Peyer's patch (tissue), 4 donors: ENCODE results near the gene OPRPN. TPM values are rescaled to one million over a fixed set of nuclear protein-coding genes. Genes with fewer than 3 reads are reported as not detected.

Experiments used
- DNase-seq, 3 donors: peaks; one replicate each; pipeline ENCODE4 v3.0.0-alpha.2; 2017 to 2019
- H3K27ac ChIP-seq, 4 donors: fragments of 200-600 bp; sonication (generic); one replicate each; pipeline ENCODE4 v1.5.1; 2016 to 2019
- H3K27me3 ChIP-seq, 2 donors: fragments of 200-600 bp; sonication (generic); one replicate each; pipeline ENCODE4 v1.5.1; 2019
- H3K36me3 ChIP-seq, 3 donors: fragments of 200-600 bp; sonication (generic); one replicate each; pipeline ENCODE4 v1.5.1; 2016 to 2019
- H3K4me1 ChIP-seq, 4 donors: fragments of 200-600 bp; sonication (generic); one replicate each; pipeline ENCODE4 v1.5.1; 2016 to 2019
- H3K4me3 ChIP-seq, 4 donors: fragments of 200-600 bp; sonication (generic); 1 replicate in 3 of 4; 2 replicates in 1 of 4; pipeline ENCODE4 v1.5.1; 2016 to 2019; ENCODE audit warnings: mild to moderate bottlenecking in 1 of 4
- H3K9me3 ChIP-seq, 4 donors: fragments of 200-600 bp; sonication (generic); one replicate each; pipeline ENCODE4 v1.5.1; 2016 to 2019; ENCODE audit warnings: mild to moderate bottlenecking in 1 of 4
- POLR2A ChIP-seq, 2 donors: fragments of 450-650 bp; IDR thresholded peaks; one replicate each; pipeline ENCODE4 v1.5.1; 2017; ENCODE audit warnings: antibody characterized with exemption in 2 of 2, mild to moderate bottlenecking in 2 of 2, moderate library complexity in 2 of 2
- total RNA-seq, 4 donors: library from RNA; depleted of rRNA; stranded (reverse); fragments of >200 nt; gene quantifications; one replicate each; pipeline ENCODE4 v1.1.0, GENCODE V29; 2016
- TF ChIP-seq, protein P1 (sequence below), 6 experiments: fragments of 450-650 bp in 4 of 6; fragments of 200-600 bp in 2 of 6; sonication (generic) in 1 of 6; IDR thresholded peaks; one replicate each; pipeline ENCODE4 v1.5.1; 2017 to 2019; ENCODE audit warnings: antibody characterized with exemption in 6 of 6, mild to moderate bottlenecking in 3 of 6, moderate library complexity in 1 of 6

The OPRPN gene
- total RNA-seq, 4 donors from 2014 or later: not detected

DNA sequence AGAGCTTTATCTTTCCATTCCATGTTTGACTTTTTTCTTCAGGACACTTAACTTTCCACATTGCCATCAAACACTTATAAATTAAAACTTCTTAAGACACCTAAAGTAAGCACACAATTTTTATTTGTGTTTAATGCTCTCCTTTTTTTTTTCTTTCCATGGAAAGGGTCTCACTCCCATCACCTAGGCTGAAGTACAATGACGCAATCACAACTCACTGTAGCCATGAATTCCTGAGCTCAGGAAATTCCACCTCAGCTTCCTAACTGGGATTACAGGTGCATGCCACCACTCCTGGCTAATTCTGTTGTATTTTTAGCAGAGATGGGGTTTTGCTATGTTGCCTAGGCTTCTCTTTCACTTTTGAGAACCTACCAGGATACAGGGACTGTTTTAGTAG, 29.9 kb upstream of the OPRPN start:
- no peaks in the 10 kb centered on the region for H3K9me3 ChIP-seq
- TF ChIP-seq, protein P1, sequence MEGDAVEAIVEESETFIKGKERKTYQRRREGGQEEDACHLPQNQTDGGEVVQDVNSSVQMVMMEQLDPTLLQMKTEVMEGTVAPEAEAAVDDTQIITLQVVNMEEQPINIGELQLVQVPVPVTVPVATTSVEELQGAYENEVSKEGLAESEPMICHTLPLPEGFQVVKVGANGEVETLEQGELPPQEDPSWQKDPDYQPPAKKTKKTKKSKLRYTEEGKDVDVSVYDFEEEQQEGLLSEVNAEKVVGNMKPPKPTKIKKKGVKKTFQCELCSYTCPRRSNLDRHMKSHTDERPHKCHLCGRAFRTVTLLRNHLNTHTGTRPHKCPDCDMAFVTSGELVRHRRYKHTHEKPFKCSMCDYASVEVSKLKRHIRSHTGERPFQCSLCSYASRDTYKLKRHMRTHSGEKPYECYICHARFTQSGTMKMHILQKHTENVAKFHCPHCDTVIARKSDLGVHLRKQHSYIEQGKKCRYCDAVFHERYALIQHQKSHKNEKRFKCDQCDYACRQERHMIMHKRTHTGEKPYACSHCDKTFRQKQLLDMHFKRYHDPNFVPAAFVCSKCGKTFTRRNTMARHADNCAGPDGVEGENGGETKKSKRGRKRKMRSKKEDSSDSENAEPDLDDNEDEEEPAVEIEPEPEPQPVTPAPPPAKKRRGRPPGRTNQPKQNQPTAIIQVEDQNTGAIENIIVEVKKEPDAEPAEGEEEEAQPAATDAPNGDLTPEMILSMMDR (IDR thresholded peaks at IDR 0.05): no peak
- TF ChIP-seq POLR2A (IDR thresholded peaks at IDR 0.05): no peak
- DNase-seq: no peak
- H3K27me3 ChIP-seq: no peaks in the 10 kb centered on the region
- H3K4me1 ChIP-seq: no peaks in the 10 kb centered on the region
- H3K36me3 ChIP-seq: no peaks in the 10 kb centered on the region
- H3K27ac ChIP-seq: no peak overlapping the region
- no peak overlapping the region for H3K4me3 ChIP-seq

- H3K4me1 ChIP-seq: no peaks in the 10 kb centered on the region
- no peak overlapping the region for H3K4me3 ChIP-seq
- no peak overlapping the region for H3K27ac ChIP-seq
- no peaks in the 10 kb centered on the region for H3K9me3 ChIP-seq
- no peak for DNase-seq
- H3K27me3 ChIP-seq: no peaks in the 10 kb centered on the region
- TF ChIP-seq, protein P1 (IDR thresholded peaks at IDR 0.05): no peak
- TF ChIP-seq POLR2A (IDR thresholded peaks at IDR 0.05): no peak
- no peaks in the 10 kb centered on the region for H3K36me3 ChIP-seq
These were observed 25.8 kb upstream of the OPRPN start for GRCh38 chr4:70371987-70372386.

DNA sequence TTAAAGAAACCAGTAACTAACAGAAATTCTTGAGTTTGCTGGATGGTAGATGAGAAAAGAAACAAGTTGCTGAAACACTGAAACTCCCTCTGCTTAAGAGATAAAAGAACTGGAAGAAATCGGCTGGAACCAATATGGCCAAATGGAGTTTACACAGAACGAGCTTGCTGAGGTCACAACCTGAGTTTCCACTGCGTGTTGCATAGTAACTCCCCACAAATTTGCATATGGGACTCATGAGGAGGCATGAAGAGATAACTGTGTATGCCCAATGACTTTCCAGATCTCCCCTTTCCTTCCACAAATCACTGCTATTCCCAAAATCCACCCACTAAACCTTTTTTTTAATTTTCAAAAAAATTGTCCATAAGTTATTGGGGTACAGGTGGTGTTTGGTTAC, 25.0 kb upstream of the OPRPN start:
- no peaks in the 10 kb centered on the region for H3K36me3 ChIP-seq
- TF ChIP-seq, protein P1 (IDR thresholded peaks at IDR 0.05): no peak
- no peak for TF ChIP-seq POLR2A (IDR thresholded peaks at IDR 0.05)
- no peaks in the 10 kb centered on the region for H3K9me3 ChIP-seq
- H3K27me3 ChIP-seq: no peaks in the 10 kb centered on the region
- no peak overlapping the region for H3K4me3 ChIP-seq
- no peak overlapping the region for H3K27ac ChIP-seq
- H3K4me1 ChIP-seq: no peaks in the 10 kb centered on the region
- no peak for DNase-seq

- DNase-seq: no peak
- Histone ChIP-seq H3K4me3 (no peak overlapping the region), H3K27ac (no peak overlapping the region), H3K4me1 (no peaks in the 10 kb centered on the region), H3K36me3 (no peaks in the 10 kb centered on the region), H3K9me3 (no peaks in the 10 kb centered on the region), H3K27me3 (no peaks in the 10 kb centered on the region)
- TF ChIP-seq, protein P1 (IDR thresholded peaks at IDR 0.05): no peak
- TF ChIP-seq POLR2A (IDR thresholded peaks at IDR 0.05): no peak
These were observed 17.2 kb upstream of the OPRPN start for GRCh38 chr4:70380578-70380977.

- H3K27me3 ChIP-seq: no peaks in the 10 kb centered on the region
- H3K9me3 ChIP-seq: no peaks in the 10 kb centered on the region
- no peaks in the 10 kb centered on the region for H3K36me3 ChIP-seq
- TF ChIP-seq POLR2A (IDR thresholded peaks at IDR 0.05): no peak
- TF ChIP-seq, protein P1 (IDR thresholded peaks at IDR 0.05): no peak
- no peak within 1 kb of the TSS for H3K27ac ChIP-seq
- H3K4me3 ChIP-seq: no peak within 1 kb of the TSS
- DNase-seq: no peak
- no peaks in the 10 kb centered on the region for H3K4me1 ChIP-seq
These were observed 15.0 kb upstream of the OPRPN start, which contains the start of gene SMR3B for GRCh38 chr4:70382691-70383181. Gene SMR3B (plus strand): TSS chr4:70383131. CDS start chr4:70384511, 1,380 bp downstream.
